Measurements from ENCODE around the gene SEC16A.

SEC16A gene

GRCh38 chr9:136501686-136502085 lies 18.8 kb upstream of the SEC16A start:
- peaks cover 34 to 40% of the 10 kb centered on the region in 2 donors for H3K36me3 Mint-ChIP-seq
- no peak for ATAC-seq (replicated peaks)

GRCh38 chr9:136499935-136500910 lies 17.4 kb upstream of the SEC16A start:
- H3K9me3 Mint-ChIP-seq, result no peaks in the 10 kb centered on the region
- H3K27me3 Mint-ChIP-seq, result no peaks in the 10 kb centered on the region
- no peak overlapping the region for H3K27ac Mint-ChIP-seq
- no peaks in the 10 kb centered on the region for H3K4me1 Mint-ChIP-seq
- no peak overlapping the region for H3K4me3 Mint-ChIP-seq
- H3K36me3 Mint-ChIP-seq, result peaks cover 37 to 43% of the 10 kb centered on the region in 2 donors
- DNase-seq (no peak), ATAC-seq (replicated peaks) (no peak)

More at GRCh38 chr9:136501686-136502085, 18.8 kb upstream of the SEC16A start:
- Mint-ChIP-seq H3K9me3 (no peaks in the 10 kb centered on the region), H3K27ac (peak overlapping the region; percentile 9), H3K27me3 (no peaks in the 10 kb centered on the region), H3K4me1 (no peaks in the 10 kb centered on the region), H3K4me3 (no peak overlapping the region)
- no peak for DNase-seq

DNA sequence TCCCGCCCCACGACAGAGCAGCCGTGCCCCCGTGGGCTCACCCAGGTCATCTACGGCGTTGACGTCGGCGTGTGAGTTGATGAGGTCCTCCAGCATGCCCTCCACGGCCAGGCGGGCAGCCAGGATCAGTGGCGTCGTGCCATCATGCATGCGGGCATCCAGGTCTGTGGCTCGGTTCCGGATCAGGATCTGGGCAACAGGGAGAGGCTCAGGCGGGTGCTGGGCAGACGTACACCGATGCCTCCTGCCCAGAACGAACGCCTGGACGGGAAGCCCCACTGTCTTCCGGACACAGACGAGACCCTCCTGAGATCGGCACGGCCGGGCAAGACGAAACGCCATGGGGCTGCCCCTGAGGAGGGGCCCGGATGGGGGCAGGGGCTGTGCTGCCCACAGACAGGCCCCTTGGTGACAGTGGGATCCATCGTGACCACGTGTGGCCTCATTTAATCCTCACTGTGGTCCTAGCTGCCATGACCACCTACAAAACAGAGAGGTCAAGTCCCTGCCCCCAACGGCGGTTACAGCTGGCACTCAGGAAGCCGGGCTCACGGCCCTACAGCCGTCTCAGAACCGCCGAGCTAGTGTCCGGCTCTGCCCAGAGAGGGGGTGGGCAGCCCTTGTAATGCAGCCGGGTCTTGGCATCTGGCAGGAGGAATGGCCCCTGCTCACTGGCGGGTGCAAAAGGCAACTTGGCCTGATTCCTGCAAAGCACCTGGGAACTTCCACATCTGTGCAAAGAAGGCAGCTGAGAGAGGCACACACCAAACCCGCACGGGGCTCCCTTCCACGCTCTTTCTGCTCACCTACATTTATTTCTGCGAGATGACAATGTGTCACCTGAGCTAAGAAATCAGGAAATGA lies 16.5 kb upstream of the SEC16A start:
- H3K36me3 Mint-ChIP-seq, result peaks cover 36 to 41% of the 10 kb centered on the region in 2 donors
- no peaks in the 10 kb centered on the region for H3K27me3 Mint-ChIP-seq
- ATAC-seq (replicated peaks) (no peak), DNase-seq (no peak)
- peak overlapping the region; percentile 56 for H3K27ac Mint-ChIP-seq
- no peaks in the 10 kb centered on the region for H3K4me1 Mint-ChIP-seq
- no peak overlapping the region for H3K4me3 Mint-ChIP-seq
- H3K9me3 Mint-ChIP-seq, result no peaks in the 10 kb centered on the region

DNA sequence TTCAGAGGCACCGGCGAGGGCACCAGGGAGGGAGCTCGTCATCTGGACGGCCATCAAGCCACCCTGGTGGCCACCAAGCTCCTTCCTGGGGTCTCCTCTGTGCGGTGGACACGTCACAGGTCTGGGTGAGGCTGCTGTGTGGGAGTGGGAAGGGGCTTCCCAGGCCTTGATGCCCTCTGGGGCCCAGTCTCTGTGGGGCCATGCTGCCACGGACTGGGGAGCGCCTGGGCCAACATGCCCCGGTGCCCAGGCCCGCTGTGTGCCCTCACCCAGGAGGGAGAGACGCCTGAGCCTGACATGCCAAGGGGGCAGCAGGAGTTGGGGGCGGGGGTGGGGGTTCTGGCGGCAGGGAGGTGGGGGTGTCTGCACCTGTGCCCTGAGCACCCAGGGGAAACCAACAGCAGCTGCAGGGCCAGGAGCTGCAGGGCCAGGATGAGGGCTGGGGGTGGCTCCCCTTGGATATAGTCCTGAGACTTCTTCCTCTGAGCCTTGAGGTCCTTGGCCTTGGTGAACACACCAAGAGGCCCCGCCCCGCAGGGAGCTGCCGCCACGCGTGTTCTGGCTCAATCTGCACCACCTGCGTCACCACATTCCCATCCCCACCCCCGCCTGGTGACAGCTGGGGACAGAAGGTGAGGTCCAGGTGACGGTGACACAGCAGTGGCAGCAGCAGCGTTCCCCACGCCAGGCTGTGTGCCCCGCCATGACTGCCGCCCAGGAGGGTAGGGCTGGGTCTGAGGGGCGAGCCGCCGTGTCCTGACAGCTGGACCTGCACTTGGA lies 15.3 kb upstream of the SEC16A start:
- no peak overlapping the region for H3K27ac Mint-ChIP-seq
- peaks cover 32 to 35% of the 10 kb centered on the region in 2 donors for H3K36me3 Mint-ChIP-seq
- no peak for ATAC-seq (replicated peaks)

GRCh38 chr9:136496801-136497620 lies 14.2 kb upstream of the SEC16A start:
- Mint-ChIP-seq H3K9me3 (peaks cover 0 to 1% of the 10 kb centered on the region in 2 donors), H3K4me3 (no peak overlapping the region), H3K36me3 (peaks cover 28 to 34% of the 10 kb centered on the region in 2 donors), H3K27me3 (no peaks in the 10 kb centered on the region), H3K4me1 (no peaks in the 10 kb centered on the region), H3K27ac (no peak overlapping the region)
- ATAC-seq (replicated peaks) (no peak), DNase-seq (no peak)

More for the DNA sequence above, 15.3 kb upstream of the SEC16A start:
- H3K4me1 Mint-ChIP-seq, result no peaks in the 10 kb centered on the region
- H3K9me3 Mint-ChIP-seq, result no peaks in the 10 kb centered on the region
- no peak for DNase-seq
- H3K27me3 Mint-ChIP-seq, result no peaks in the 10 kb centered on the region
- no peak overlapping the region for H3K4me3 Mint-ChIP-seq

DNA sequence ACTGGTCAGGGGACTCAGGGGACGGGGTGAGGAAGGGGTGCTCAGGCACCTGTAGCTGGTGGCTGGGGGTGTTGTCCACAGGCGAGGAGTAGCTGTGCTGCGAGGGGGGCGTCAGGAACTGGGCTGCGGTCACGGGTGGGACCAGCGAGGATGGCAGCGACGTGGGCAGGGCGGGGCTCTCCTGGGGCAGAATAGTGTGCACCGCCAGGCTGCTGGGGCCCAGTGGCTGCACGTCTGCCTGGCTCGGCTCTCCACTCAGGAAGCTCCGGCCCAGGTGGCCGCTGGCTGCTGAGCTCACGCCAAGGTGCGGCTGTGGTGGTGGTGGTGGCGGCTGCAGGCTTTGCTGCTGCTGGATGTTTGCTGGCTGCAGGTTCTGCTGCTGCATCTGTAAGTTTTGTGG lies 13.3 kb upstream of the SEC16A start:
- DNase-seq (no peak), ATAC-seq (replicated peaks) (no peak)
- no peaks in the 10 kb centered on the region for H3K4me1 Mint-ChIP-seq
- peaks cover 0 to 1% of the 10 kb centered on the region in 2 donors for H3K9me3 Mint-ChIP-seq
- H3K36me3 Mint-ChIP-seq, result peaks cover 25 to 29% of the 10 kb centered on the region in 2 donors
- H3K27ac Mint-ChIP-seq, result no peak overlapping the region
- H3K27me3 Mint-ChIP-seq, result no peaks in the 10 kb centered on the region
- no peak overlapping the region for H3K4me3 Mint-ChIP-seq

DNA sequence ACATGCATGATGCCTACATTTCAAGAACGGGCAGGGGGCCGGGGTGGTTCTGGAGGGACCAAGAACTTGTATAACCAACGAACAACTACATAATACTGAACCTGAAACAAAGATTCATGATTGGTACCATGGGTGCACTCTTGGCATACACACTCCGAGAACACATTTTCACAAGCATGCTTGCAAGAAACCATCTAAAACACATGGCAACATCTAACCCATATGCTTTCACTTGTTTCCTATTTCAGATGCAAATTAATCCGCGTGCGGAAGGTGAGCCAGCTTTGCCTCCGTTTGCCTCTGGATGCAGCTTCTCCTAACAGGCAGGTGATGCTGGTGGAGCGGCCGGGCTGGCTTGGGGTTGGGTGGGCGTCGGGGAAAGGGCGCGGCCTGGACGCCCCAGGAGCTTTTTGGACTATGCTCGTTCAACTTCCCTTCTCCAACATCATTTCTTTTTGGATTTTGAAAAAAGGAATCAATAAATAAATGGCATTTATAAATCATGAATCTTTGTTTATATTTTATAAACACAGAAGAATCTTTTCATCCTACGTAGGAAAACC lies 12.5 kb upstream of the SEC16A start:
- Mint-ChIP-seq H3K27ac (no peak overlapping the region), H3K4me3 (no peak overlapping the region), H3K9me3 (peaks cover 0 to 1% of the 10 kb centered on the region in 2 donors), H3K27me3 (no peaks in the 10 kb centered on the region), H3K4me1 (no peaks in the 10 kb centered on the region), H3K36me3 (peaks cover 22 to 25% of the 10 kb centered on the region in 2 donors)
- no peak for ATAC-seq (replicated peaks)
- no peak for DNase-seq

DNA sequence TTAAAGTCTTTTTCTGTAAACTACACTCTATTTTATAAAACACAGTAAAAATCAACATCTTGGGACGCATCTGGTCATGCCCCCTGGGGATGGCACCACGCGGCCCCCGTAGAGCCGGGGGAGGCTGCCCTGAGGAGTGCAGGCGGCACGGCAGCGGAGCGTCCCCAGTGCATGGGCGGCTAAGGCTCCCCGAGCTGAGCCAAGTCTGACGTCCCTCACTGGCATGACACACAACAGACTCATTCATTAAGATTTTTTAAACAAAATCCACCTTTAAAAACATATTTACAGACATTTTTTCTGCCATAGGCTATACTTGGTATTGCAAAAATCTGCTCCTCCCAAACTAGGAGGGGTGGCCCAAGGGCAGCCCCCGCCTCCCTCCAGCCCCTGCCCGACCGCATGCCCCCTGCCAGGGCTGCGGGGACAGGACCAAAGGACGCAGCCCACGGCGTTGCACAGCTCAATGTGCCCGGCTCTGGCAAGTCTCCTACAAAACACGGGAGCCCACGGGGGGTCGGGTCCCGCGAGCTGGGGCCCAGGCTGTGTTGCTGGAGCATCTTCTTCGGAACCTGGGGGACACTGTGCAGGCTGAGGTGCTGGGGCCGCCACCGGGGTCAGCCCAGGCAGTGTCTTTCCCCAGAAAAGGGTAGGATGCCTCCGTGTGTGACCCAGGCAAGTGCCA lies 11.8 kb upstream of the SEC16A start:
- no peaks in the 10 kb centered on the region for H3K4me1 Mint-ChIP-seq
- peaks cover 16 to 20% of the 10 kb centered on the region in 2 donors for H3K36me3 Mint-ChIP-seq
- no peak for DNase-seq
- no peak for ATAC-seq (replicated peaks)
- no peaks in the 10 kb centered on the region for H3K27me3 Mint-ChIP-seq
- H3K4me3 Mint-ChIP-seq, result no peak overlapping the region
- H3K27ac Mint-ChIP-seq, result no peak overlapping the region
- H3K9me3 Mint-ChIP-seq, result peaks cover 0 to 1% of the 10 kb centered on the region in 2 donors

- ATAC-seq (replicated peaks), result peak; percentile 12 to 20
These were observed 11.2 kb upstream of the SEC16A start for GRCh38 chr9:136494012-136494411.

GRCh38 chr9:136493567-136493971 lies 10.7 kb upstream of the SEC16A start:
- Mint-ChIP-seq H3K4me1 (peaks cover under 1 to 2% of the 10 kb centered on the region in 2 donors), H3K4me3 (no peak overlapping the region), H3K27ac (no peak overlapping the region), H3K36me3 (peaks cover 12 to 14% of the 10 kb centered on the region in 2 donors), H3K9me3 (peaks cover 0 to 1% of the 10 kb centered on the region in 2 donors), H3K27me3 (peaks cover 0 to under 1% of the 10 kb centered on the region in 2 donors)
- DNase-seq (no peak), ATAC-seq (replicated peaks) (peak in 1 of 2 donors; percentile 22)

More at GRCh38 chr9:136494012-136494411, 11.2 kb upstream of the SEC16A start:
- peaks cover 0 to 1% of the 10 kb centered on the region in 2 donors for H3K9me3 Mint-ChIP-seq
- H3K36me3 Mint-ChIP-seq, result peaks cover 16 to 17% of the 10 kb centered on the region in 2 donors
- no peak overlapping the region for H3K4me3 Mint-ChIP-seq
- H3K27me3 Mint-ChIP-seq, result no peaks in the 10 kb centered on the region
- no peaks in the 10 kb centered on the region for H3K4me1 Mint-ChIP-seq
- no peak for DNase-seq
- H3K27ac Mint-ChIP-seq, result no peak overlapping the region

- peaks cover 12 to 14% of the 10 kb centered on the region in 2 donors for H3K36me3 Mint-ChIP-seq
- H3K4me3 Mint-ChIP-seq, result no peak overlapping the region
- DNase-seq (no peak), ATAC-seq (replicated peaks) (no peak)
- H3K27ac Mint-ChIP-seq, result no peak overlapping the region
- peaks cover 0 to 1% of the 10 kb centered on the region in 2 donors for H3K9me3 Mint-ChIP-seq
- H3K4me1 Mint-ChIP-seq, result peaks cover 2 to 7% of the 10 kb centered on the region in 2 donors
- peaks cover 0 to 6% of the 10 kb centered on the region in 2 donors for H3K27me3 Mint-ChIP-seq
These were observed 10.2 kb upstream of the SEC16A start for GRCh38 chr9:136492978-136493522.

DNA sequence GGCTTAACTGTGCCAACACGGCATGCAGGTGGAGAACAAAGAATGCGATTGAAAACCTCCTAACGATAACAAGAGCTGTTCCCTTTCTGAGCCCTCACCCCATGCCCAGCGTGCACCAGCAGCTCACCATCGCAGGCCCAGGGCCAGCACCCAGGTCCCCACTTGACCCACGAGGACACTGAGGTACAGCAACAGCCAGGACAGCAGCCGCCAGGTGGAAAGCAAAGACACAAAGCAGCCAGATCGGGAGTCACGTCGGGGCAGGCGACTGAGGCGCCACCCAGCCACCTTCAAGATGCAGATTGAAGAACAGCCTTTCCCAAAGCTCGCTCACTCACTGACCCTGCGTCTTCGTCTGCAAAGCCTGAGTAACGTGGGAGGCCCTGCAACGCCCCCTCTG lies 6.9 kb upstream of the SEC16A start:
- peaks cover 4 to 12% of the 10 kb centered on the region in 2 donors for H3K27me3 Mint-ChIP-seq

More for the DNA sequence above, 6.9 kb upstream of the SEC16A start:
- no peak for ATAC-seq (replicated peaks)
- H3K4me3 Mint-ChIP-seq, result no peak overlapping the region
- peaks cover 0 to 1% of the 10 kb centered on the region in 2 donors for H3K9me3 Mint-ChIP-seq
- H3K4me1 Mint-ChIP-seq, result peaks cover 5 to 19% of the 10 kb centered on the region in 2 donors
- H3K27ac Mint-ChIP-seq, result no peak overlapping the region
- H3K36me3 Mint-ChIP-seq, result peaks cover 0 to 2% of the 10 kb centered on the region in 2 donors
- DNase-seq, result no peak
